Loucy (cell line): Measurements from ENCODE around the gene SLC1A5.

Experiments
- H2AFZ ChIP-seq: fragments of 200-600 bp; sonication (generic); 2 replicates; pipeline ENCODE4 v1.6.0; 2016; ENCODE audit warnings: antibody characterized with exemption, mild to moderate bottlenecking, low read length, moderate library complexity
- H3F3A ChIP-seq: fragments of 200-600 bp; 2 replicates; pipeline ENCODE4 v1.6.0; 2016; ENCODE audit warnings: antibody characterized with exemption, low read depth, mild to moderate bottlenecking
- H3K27me3 ChIP-seq: fragments of 200-600 bp; sonication (generic); 2 replicates; pipeline ENCODE4 v1.6.1; 2014; ENCODE audit warnings: low read length, mild to moderate bottlenecking; ENCODE audit not compliant: insufficient read depth, poor library complexity, severe bottlenecking
- H3K36me3 ChIP-seq: fragments of 200-600 bp; sonication (generic); 2 replicates; pipeline ENCODE4 v1.6.1; 2016; ENCODE audit warnings: low read length; ENCODE audit not compliant: insufficient read depth
- H3K4me1 ChIP-seq: fragments of 200-600 bp; sonication (generic); 2 replicates; pipeline ENCODE4 v1.5.1; 2014; ENCODE audit warnings: low read length, mild to moderate bottlenecking; ENCODE audit not compliant: insufficient read depth, poor library complexity, severe bottlenecking
- H3K4me2 ChIP-seq: fragments of 200-600 bp; sonication (generic); 2 replicates; pipeline ENCODE4 v1.6.0; 2014; ENCODE audit warnings: antibody characterized with exemption, low read length, low read depth, mild to moderate bottlenecking; ENCODE audit not compliant: poor library complexity, severe bottlenecking
- H3K4me3 ChIP-seq: fragments of 200-600 bp; sonication (generic); 2 replicates; pipeline ENCODE4 v1.5.1; 2014; ENCODE audit warnings: low read length, mild to moderate bottlenecking, mixed read lengths; ENCODE audit not compliant: poor library complexity, severe bottlenecking
- H3K79me2 ChIP-seq: fragments of 200-600 bp; sonication (generic); 2 replicates; pipeline ENCODE4 v1.6.1; 2014; ENCODE audit warnings: low read length; ENCODE audit not compliant: insufficient read depth
- H3K9ac ChIP-seq: fragments of 200-600 bp; sonication (generic); 2 replicates; pipeline ENCODE4 v1.6.0; 2014; ENCODE audit warnings: mild to moderate bottlenecking, low read depth, low read length, moderate library complexity; ENCODE audit not compliant: poor library complexity, severe bottlenecking
- H3K9me2 ChIP-seq: fragments of 200-600 bp; sonication (generic); replicated peaks from 2 replicates; pipeline ENCODE4 v1.6.1; 2016; ENCODE audit warnings: low read depth, low read length, mixed read lengths
- H3K9me3 ChIP-seq: fragments of 200-600 bp; sonication (generic); 2 replicates; pipeline ENCODE4 v1.6.1; 2014; ENCODE audit warnings: mild to moderate bottlenecking, antibody characterized with exemption, low read length, low read depth; ENCODE audit not compliant: insufficient read depth
- H4K20me1 ChIP-seq: fragments of 200-600 bp; sonication (generic); 2 replicates; pipeline ENCODE4 v1.6.0; 2014; ENCODE audit warnings: antibody characterized with exemption, low read length, mild to moderate bottlenecking; ENCODE audit not compliant: insufficient read depth, poor library complexity, severe bottlenecking
- EZH2phosphoT487 ChIP-seq: fragments of 200-600 bp; IDR thresholded peaks from 2 replicates; pipeline ENCODE4 v1.6.1; 2018; ENCODE audit warnings: antibody characterized with exemption, mild to moderate bottlenecking, moderate library complexity, borderline replicate concordance

The SLC1A5 gene

GRCh38 chr19:46725859-46726393 is 62.5 kb downstream of the SLC1A5 start:
- H3K36me3 ChIP-seq, result peaks cover 95% of the 10 kb centered on the region; the same call in 1 of the 2 replicates
- H3K9me3 ChIP-seq, result no peaks in the 10 kb centered on the region
- no peak overlapping the region for H3K4me3 ChIP-seq
- no peaks in the 10 kb centered on the region for H3K27me3 ChIP-seq
- no peak overlapping the region for H3K4me2 ChIP-seq
- H3F3A ChIP-seq, result no peaks in the 10 kb centered on the region
- peaks cover 10% of the 10 kb centered on the region; the same call in 1 of the 2 replicates for H3K79me2 ChIP-seq
- H2AFZ ChIP-seq, result no peak overlapping the region
- peaks cover 29% of the 10 kb centered on the region for H3K4me1 ChIP-seq
- no peak overlapping the region for H3K9ac ChIP-seq
- TF ChIP-seq EZH2phosphoT487, result no peak
- no peaks in the 10 kb centered on the region for H3K9me2 ChIP-seq
- H4K20me1 ChIP-seq, result peaks cover 16% of the 10 kb centered on the region

GRCh38 chr19:46725036-46725820 is 63.2 kb downstream of the SLC1A5 start:
- H3K36me3 ChIP-seq, result peaks cover 94% of the 10 kb centered on the region; the same call in 1 of the 2 replicates
- no peak for TF ChIP-seq EZH2phosphoT487
- H4K20me1 ChIP-seq, result peaks cover 16% of the 10 kb centered on the region
- H3K9ac ChIP-seq, result no peak overlapping the region
- H3F3A ChIP-seq, result no peaks in the 10 kb centered on the region
- H3K9me2 ChIP-seq, result no peaks in the 10 kb centered on the region
- no peak overlapping the region for H3K4me3 ChIP-seq
- peaks cover 36% of the 10 kb centered on the region for H3K4me1 ChIP-seq
- H3K27me3 ChIP-seq, result no peaks in the 10 kb centered on the region
- peaks cover 10% of the 10 kb centered on the region; the same call in 1 of the 2 replicates for H3K79me2 ChIP-seq
- H3K4me2 ChIP-seq, result no peak overlapping the region
- no peaks in the 10 kb centered on the region for H3K9me3 ChIP-seq
- no peak overlapping the region for H2AFZ ChIP-seq
